SK-N-SH (cell line): ENCODE measurements around the gene TAGLN2. TPM values are rescaled to one million over a fixed set of nuclear protein-coding genes. Genes with fewer than 3 reads are reported as not detected.

Experiments used
- CTCF ChIA-PET: fragments of 300-600, 350-600 bp; formaldehyde crosslinking; extraction: SDS; loops from one replicate; lab custom pipeline; 2021; lab: Yijun Ruan, JAX
- POLR2A ChIA-PET: fragments of 350-600 bp; sonication (Branson Sonifier 250); formaldehyde crosslinking; extraction: SDS; loops from one replicate; lab custom pipeline; 2020; ENCODE audit warnings: antibody characterized with exemption, inconsistent platforms; lab: Yijun Ruan, JAX
- DNase-seq: peaks from one replicate; pipeline ENCODE4 v3.0.0; 2012
- H2AFZ ChIP-seq: fragments of 200-600 bp; sonication (generic); 2 replicates; pipeline ENCODE4 v1.8.1; 2016; ENCODE audit warnings: antibody characterized with exemption, mild to moderate bottlenecking, low read depth
- H3F3A ChIP-seq: fragments of 200-600 bp; sonication (generic); replicated peaks from 2 replicates; pipeline ENCODE3; 2016; ENCODE audit warnings: antibody characterized with exemption, mild to moderate bottlenecking; ENCODE audit not compliant: insufficient read depth
- H3K27ac ChIP-seq, 2 experiments: fragments of 200-500 bp in 1 of 2; fragments of 200-600 bp in 1 of 2; sonication (Bioruptor generic) in 1 of 2; sonication (generic), shearing (Covaris generic) in 1 of 2; 2 replicates each; pipeline versions ENCODE4 v1.5.1 to v1.6.1; 2014 to 2016; ENCODE audit warnings: low read depth in 2 of 2, inconsistent platforms in 1 of 2, low read length in 1 of 2, mild to moderate bottlenecking in 1 of 2, mixed read lengths in 1 of 2
- H3K27me3 ChIP-seq: fragments of 200-600 bp; sonication (generic), shearing (Covaris generic); 2 replicates; pipeline ENCODE4 v1.6.1; 2016; ENCODE audit warnings: mixed run types; ENCODE audit not compliant: insufficient read depth
- H3K36me3 ChIP-seq, 2 experiments: fragments of 200-500 bp in 1 of 2; fragments of 200-600 bp in 1 of 2; sonication (Bioruptor generic) in 1 of 2; sonication (generic) in 1 of 2; replicated peaks in 1 of 2; 2 replicates each; pipeline versions ENCODE3 to v1.5.1; 2014 to 2016; ENCODE audit warnings: low read length in 1 of 2, mild to moderate bottlenecking in 1 of 2; ENCODE audit not compliant: insufficient read depth in 2 of 2, control insufficient read depth in 1 of 2
- H3K4me1 ChIP-seq, 2 experiments: fragments of 200-500 bp in 1 of 2; fragments of 200-600 bp in 1 of 2; sonication (Bioruptor generic) in 1 of 2; sonication (generic), shearing (Covaris generic) in 1 of 2; 2 replicates each; pipeline versions ENCODE4 v1.5.1 to v1.6.1; 2014 to 2016; ENCODE audit warnings: low read depth in 1 of 2, low read length in 1 of 2, mixed run types in 1 of 2; ENCODE audit not compliant: insufficient read depth in 2 of 2, control insufficient read depth in 1 of 2
- H3K4me2 ChIP-seq: fragments of 200-600 bp; sonication (generic), shearing (Covaris generic); 2 replicates; pipeline ENCODE4 v1.6.1; 2017; ENCODE audit warnings: mixed run types
- H3K4me3 ChIP-seq, 2 experiments: fragments of 200-500 bp in 1 of 2; fragments of 200-600 bp in 1 of 2; sonication (Bioruptor generic) in 1 of 2; sonication (generic), shearing (Covaris generic) in 1 of 2; 2 replicates each; pipeline versions ENCODE4 v1.5.1 to v1.8.1; 2014 to 2016; ENCODE audit warnings: low read depth in 2 of 2, inconsistent platforms in 1 of 2, low read length in 1 of 2, mild to moderate bottlenecking in 1 of 2, mixed read lengths in 1 of 2, moderate library complexity in 1 of 2
- H3K79me2 ChIP-seq: fragments of 200-600 bp; sonication (generic); 2 replicates; pipeline ENCODE4 v1.8.1; 2017; ENCODE audit warnings: mild to moderate bottlenecking; ENCODE audit not compliant: insufficient read depth
- H3K9ac ChIP-seq: fragments of 200-600 bp; sonication (generic); 2 replicates; pipeline ENCODE4 v1.6.1; 2017; ENCODE audit warnings: mixed run types
- H3K9me2 ChIP-seq: fragments of 200-600 bp; sonication (generic); 2 replicates; pipeline ENCODE4 v1.6.1; 2017; ENCODE audit warnings: mixed run types
- H3K9me3 ChIP-seq: fragments of 200-600 bp; sonication (generic); 2 replicates; pipeline ENCODE4 v1.6.1; 2017; ENCODE audit warnings: mixed run types, mild to moderate bottlenecking, moderate library complexity
- H4K20me1 ChIP-seq: fragments of 200-600 bp; sonication (generic); 2 replicates; pipeline ENCODE4 v1.6.1; 2017; ENCODE audit warnings: mild to moderate bottlenecking, mixed run types; ENCODE audit not compliant: insufficient read depth
- CTCF ChIP-seq: fragments of 200-600 bp; sonication (generic); IDR thresholded peaks from 2 replicates; pipeline ENCODE4 v1.6.1; 2017; ENCODE audit warnings: antibody characterized with exemption, mild to moderate bottlenecking, moderate library complexity
- FOXM1 ChIP-seq: IDR thresholded peaks from 2 replicates; pipeline ENCODE4 v1.4.0; 2012; ENCODE audit warnings: low read depth, mild to moderate bottlenecking
- GATA2 ChIP-seq: sonication (generic); formaldehyde crosslinking; IDR thresholded peaks from 2 replicates; pipeline ENCODE4 v1.5.0; 2020; ENCODE audit warnings: mild to moderate bottlenecking, missing genetic modification reagents
- IRF3 ChIP-seq: fragments of 150-350 bp; IDR thresholded peaks from 2 replicates; pipeline ENCODE4 v1.6.1; 2016; ENCODE audit warnings: mild to moderate bottlenecking, low read depth, low read length
- MEF2A ChIP-seq: IDR thresholded peaks from 2 replicates; pipeline ENCODE4 v1.4.0; 2012; ENCODE audit warnings: low read depth, borderline replicate concordance
- NRF1 ChIP-seq: IDR thresholded peaks from 2 replicates; pipeline ENCODE4 v1.6.1; 2012; ENCODE audit warnings: low read depth, mild to moderate bottlenecking, low read length
- PBX3 ChIP-seq: IDR thresholded peaks from 2 replicates; pipeline ENCODE4; 2012
- POLR2AphosphoS5 ChIP-seq: IDR thresholded peaks from 2 replicates; pipeline ENCODE4 v1.6.1; 2012; ENCODE audit warnings: low read depth, low read length
- RAD21 ChIP-seq: IDR thresholded peaks from 2 replicates; pipeline ENCODE4 v1.6.1; 2012; ENCODE audit warnings: mild to moderate bottlenecking, low read length
- RCOR1 ChIP-seq: fragments of 150-350 bp; IDR thresholded peaks from 2 replicates; pipeline ENCODE4 v1.6.1; 2017; ENCODE audit warnings: antibody characterized with exemption, low read length
- REST ChIP-seq: IDR thresholded peaks from 2 replicates; pipeline ENCODE4 v1.6.1; 2012; ENCODE audit warnings: mild to moderate bottlenecking, low read depth, low read length, moderate library complexity
- RXRA ChIP-seq: IDR thresholded peaks from 2 replicates; pipeline ENCODE4 v1.4.0; 2012; ENCODE audit warnings: low read depth, mild to moderate bottlenecking, borderline replicate concordance
- SIN3A ChIP-seq: IDR thresholded peaks from 2 replicates; pipeline ENCODE4 v1.6.1; 2012; ENCODE audit warnings: low read depth, mild to moderate bottlenecking, low read length, moderate library complexity, borderline replicate concordance
- SMC3 ChIP-seq: IDR thresholded peaks from 2 replicates; pipeline ENCODE4 v1.6.1; 2012; ENCODE audit warnings: low read depth, low read length, improper control_type of control experiment
- USF1 ChIP-seq: IDR thresholded peaks from 2 replicates; pipeline ENCODE4 v1.4.0; 2012; ENCODE audit warnings: low read depth, borderline replicate concordance
- USF2 ChIP-seq: fragments of 150-350 bp; IDR thresholded peaks from 2 replicates; pipeline ENCODE4 v1.6.1; 2017; ENCODE audit warnings: antibody characterized with exemption, low read length, low read depth, borderline replicate concordance
- WGBS: methylation state at CpG from one replicate; pipeline ENCODE4 v1.1.6; 2017; ENCODE audit warnings: low lambda C conversion rate; 5-methylcytosine and 5-hydroxymethylcytosine counted together
- polyA plus RNA-seq, 3 experiments: library from polyadenylated mRNA; depleted of rRNA; stranded (reverse); fragments of >200 nt; gene quantifications; 2 replicates each; pipeline ENCODE4 v1.2.3, GENCODE V29; 2012

The TAGLN2 gene
- polyA plus RNA-seq, 1 of the 3 experiments (the other 2 are of a cell fraction) = 646 TPM

GRCh38 chr1:159911326-159912070 lies 13.8 kb downstream of the TAGLN2 start:
- ChIA-PET POLR2A (no interaction called here), CTCF (interaction anchor here (1.0 to 1.1 kb wide), 3 partner anchors 11 to 780 kb away, joined by 3 read pairs; no protein-coding TSS in a partner anchor)
- Histone ChIP-seq H4K20me1 (no peaks in the 10 kb centered on the region), H3K4me1 (peaks cover 24 to 55% of the 10 kb centered on the region in 2 experiments; a peak in 3 of 4 replicates), H3K27ac (peak overlapping the region in 1 of 2 experiments; percentile 86; a peak in 2 of 4 replicates), H3K36me3 (no peaks in the 10 kb centered on the region), H3K79me2 (0 out of 2 replicates have a peak, but pooled peaks cover 5% of the 10 kb centered on the region), H3K9me2 (no peaks in the 10 kb centered on the region), H3K27me3 (no peaks in the 10 kb centered on the region), H3K9ac (peak overlapping the region; percentile 69), H2AFZ (no peak overlapping the region; the same call in 1 of the 2 replicates), H3K9me3 (no peaks in the 10 kb centered on the region), H3K4me3 (no peak overlapping the region), H3F3A (peaks cover 29% of the 10 kb centered on the region), H3K4me2 (peak overlapping the region; percentile 48)
- no peak for DNase-seq
- WGBS = 91% methylated on average over 6 of the region's 6 CpGs
- TF ChIP-seq USF1 = no peak
- TF ChIP-seq USF2 = no peak
- no peak for TF ChIP-seq GATA2 (CRISPR knock-in tag)
- no peak for TF ChIP-seq SIN3A
- TF ChIP-seq MEF2A = no peak
- no peak for TF ChIP-seq IRF3
- TF ChIP-seq REST = no peak
- TF ChIP-seq SMC3 = no peak
- no peak for TF ChIP-seq PBX3
- TF ChIP-seq RAD21 = no peak
- no peak for TF ChIP-seq POLR2AphosphoS5
- TF ChIP-seq RCOR1 = no peak
- TF ChIP-seq NRF1 = no peak
- no peak for TF ChIP-seq FOXM1
- no peak for TF ChIP-seq CTCF
- TF ChIP-seq RXRA = no peak
